ENCODE data around the gene FLT4.
"Not testable (repeated sequence)": the region's sequence is repeated elsewhere in the genome, so short reads cannot be mapped to it uniquely, and the experiment has no call there.

The FLT4 gene

DNA sequence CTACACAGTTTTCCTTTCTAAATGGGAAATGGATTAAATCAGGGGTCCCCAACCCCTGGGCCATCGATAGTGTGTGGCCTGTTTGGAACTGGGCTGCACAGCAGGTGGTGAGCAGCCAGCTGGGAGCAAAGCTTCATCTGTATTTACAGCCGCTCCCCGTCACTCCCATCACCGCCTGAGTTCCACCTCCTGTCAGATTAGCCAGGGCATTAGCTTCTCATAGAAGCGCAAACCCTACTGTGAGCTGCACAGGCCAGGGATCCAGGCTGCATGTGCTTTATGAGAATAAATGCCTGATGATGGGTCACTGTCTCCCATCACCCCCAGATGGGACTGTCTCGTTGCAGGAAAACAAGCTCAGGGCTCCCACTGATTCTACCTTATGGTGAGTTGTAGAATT is 41.2 kb upstream of the FLT4 start:
- H3K36me3 ChIP-seq (ENCODE audit: control insufficient read depth, insufficient read depth, low read length), result no peaks in the 10 kb centered on the region
- no peaks in the 10 kb centered on the region; the same call in 1 of the 2 replicates for H3K27me3 ChIP-seq (replicated peaks; ENCODE audit: control insufficient read depth, insufficient read depth, low read length)
- DNase-seq (ENCODE audit: extremely low read depth, insufficient read length), result no peak
- H3K4me3 ChIP-seq (replicated peaks; ENCODE audit: low read depth, low read length), result no peak overlapping the region
- TF ChIP-seq, protein P1, sequence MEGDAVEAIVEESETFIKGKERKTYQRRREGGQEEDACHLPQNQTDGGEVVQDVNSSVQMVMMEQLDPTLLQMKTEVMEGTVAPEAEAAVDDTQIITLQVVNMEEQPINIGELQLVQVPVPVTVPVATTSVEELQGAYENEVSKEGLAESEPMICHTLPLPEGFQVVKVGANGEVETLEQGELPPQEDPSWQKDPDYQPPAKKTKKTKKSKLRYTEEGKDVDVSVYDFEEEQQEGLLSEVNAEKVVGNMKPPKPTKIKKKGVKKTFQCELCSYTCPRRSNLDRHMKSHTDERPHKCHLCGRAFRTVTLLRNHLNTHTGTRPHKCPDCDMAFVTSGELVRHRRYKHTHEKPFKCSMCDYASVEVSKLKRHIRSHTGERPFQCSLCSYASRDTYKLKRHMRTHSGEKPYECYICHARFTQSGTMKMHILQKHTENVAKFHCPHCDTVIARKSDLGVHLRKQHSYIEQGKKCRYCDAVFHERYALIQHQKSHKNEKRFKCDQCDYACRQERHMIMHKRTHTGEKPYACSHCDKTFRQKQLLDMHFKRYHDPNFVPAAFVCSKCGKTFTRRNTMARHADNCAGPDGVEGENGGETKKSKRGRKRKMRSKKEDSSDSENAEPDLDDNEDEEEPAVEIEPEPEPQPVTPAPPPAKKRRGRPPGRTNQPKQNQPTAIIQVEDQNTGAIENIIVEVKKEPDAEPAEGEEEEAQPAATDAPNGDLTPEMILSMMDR (IDR thresholded peaks at IDR 0.05; ENCODE audit: insufficient read depth, low read length, poor library complexity, severe bottlenecking), result no peak

DNA sequence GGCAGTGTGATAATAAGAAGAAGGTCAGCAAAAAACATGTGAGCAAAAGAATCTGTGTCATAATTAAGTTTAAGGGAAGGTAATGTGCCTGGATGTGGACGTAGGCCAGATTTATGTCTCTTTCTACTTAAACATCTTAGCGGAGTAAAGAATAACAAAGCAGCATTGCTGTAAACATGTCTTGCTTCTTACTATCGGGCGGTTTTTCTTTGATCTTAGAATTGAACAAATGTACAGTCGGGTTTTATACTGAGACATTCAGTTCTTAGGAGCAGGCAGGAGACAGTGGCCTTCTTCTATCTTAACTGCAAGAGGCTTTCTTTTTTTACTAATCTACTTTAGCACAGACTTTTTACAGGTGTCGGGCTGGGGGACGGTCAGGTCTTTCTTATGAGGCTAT is 40.4 kb upstream of the FLT4 start:
- TF ChIP-seq, protein P1 (IDR thresholded peaks at IDR 0.05; ENCODE audit: insufficient read depth, low read length, poor library complexity, severe bottlenecking), result no peak
- Histone ChIP-seq H3K36me3 (ENCODE audit: control insufficient read depth, insufficient read depth, low read length) (no peaks in the 10 kb centered on the region), H3K27me3 (replicated peaks; ENCODE audit: control insufficient read depth, insufficient read depth, low read length) (no peaks in the 10 kb centered on the region; the same call in 1 of the 2 replicates), H3K4me3 (replicated peaks; ENCODE audit: low read depth, low read length) (no peak overlapping the region)
- no peak for DNase-seq (ENCODE audit: extremely low read depth, insufficient read length)

DNA sequence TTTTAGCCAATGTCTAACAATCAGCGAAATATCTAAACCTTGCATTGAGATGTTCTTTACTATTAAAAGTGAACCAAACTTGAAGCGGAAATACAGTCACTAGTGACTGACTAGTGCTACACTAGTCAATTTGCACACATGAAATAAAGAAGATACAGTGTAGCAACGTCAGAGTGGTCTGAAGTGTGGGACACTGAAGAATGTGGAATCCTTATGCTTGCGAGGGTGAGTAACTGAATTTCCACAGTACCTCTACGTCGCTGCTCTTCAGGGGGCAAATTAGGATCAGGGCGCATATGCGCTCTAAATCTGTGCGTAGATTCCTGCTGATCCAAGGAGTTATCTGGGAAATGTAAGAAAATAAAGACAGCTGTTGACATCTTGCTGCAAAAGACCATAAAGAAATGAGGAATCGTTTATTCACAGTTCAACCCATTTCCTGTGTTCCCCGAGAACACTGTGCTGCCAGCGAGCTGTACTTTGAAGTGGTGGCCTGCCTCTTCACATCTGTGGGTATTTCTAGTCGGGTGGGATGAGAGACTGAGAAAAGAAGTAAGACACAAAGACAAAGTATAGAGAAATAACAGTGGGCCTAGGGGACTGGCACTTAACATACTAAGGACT is 39.8 kb upstream of the FLT4 start:
- TF ChIP-seq, protein P1 (IDR thresholded peaks at IDR 0.05; ENCODE audit: insufficient read depth, low read length, poor library complexity, severe bottlenecking), result no peak
- Histone ChIP-seq H3K4me3 (replicated peaks; ENCODE audit: low read depth, low read length) (no peak overlapping the region), H3K36me3 (ENCODE audit: control insufficient read depth, insufficient read depth, low read length) (no peaks in the 10 kb centered on the region), H3K27me3 (replicated peaks; ENCODE audit: control insufficient read depth, insufficient read depth, low read length) (no peaks in the 10 kb centered on the region; the same call in 1 of the 2 replicates)
- no peak for DNase-seq (ENCODE audit: extremely low read depth, insufficient read length)

DNA sequence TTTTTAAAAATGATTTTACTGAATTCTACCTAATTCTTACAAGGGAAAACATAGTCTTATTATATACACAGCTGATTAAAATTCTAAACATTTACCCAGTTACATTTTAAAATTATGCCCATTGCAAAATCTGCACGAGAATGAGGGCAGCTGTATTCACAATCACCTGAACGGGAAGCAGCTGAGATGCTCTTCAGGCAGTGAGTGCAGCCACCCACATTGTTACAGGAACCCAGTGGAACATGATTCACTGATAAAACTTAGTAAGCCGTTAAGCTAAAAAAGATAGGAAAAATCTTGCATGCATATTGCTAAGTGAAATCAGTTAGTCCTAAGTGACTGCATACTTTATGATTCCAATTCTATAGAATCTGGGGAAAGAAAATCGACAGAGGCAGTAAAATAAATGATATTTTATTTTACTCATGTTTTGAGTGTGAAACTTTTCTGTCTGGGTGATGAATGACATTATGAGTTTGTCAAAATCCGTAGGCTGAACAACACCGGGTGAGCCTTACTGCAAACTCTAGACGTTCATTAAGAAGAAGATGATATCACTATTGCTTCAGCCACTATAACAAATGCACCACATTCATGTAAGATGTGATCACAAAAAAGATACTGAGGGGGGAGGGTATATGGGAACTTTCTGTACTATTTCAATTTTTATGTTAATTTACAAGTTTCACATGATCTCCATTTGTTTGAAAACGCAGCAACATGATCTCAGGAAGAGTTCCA is 39.1 kb upstream of the FLT4 start:
- Histone ChIP-seq H3K4me3 (replicated peaks; ENCODE audit: low read depth, low read length) (no peak overlapping the region), H3K36me3 (ENCODE audit: control insufficient read depth, insufficient read depth, low read length) (no peaks in the 10 kb centered on the region), H3K27me3 (replicated peaks; ENCODE audit: control insufficient read depth, insufficient read depth, low read length) (no peaks in the 10 kb centered on the region; the same call in 1 of the 2 replicates)
- TF ChIP-seq, protein P1 (IDR thresholded peaks at IDR 0.05; ENCODE audit: insufficient read depth, low read length, poor library complexity, severe bottlenecking), result no peak
- no peak for DNase-seq (ENCODE audit: extremely low read depth, insufficient read length)

DNA sequence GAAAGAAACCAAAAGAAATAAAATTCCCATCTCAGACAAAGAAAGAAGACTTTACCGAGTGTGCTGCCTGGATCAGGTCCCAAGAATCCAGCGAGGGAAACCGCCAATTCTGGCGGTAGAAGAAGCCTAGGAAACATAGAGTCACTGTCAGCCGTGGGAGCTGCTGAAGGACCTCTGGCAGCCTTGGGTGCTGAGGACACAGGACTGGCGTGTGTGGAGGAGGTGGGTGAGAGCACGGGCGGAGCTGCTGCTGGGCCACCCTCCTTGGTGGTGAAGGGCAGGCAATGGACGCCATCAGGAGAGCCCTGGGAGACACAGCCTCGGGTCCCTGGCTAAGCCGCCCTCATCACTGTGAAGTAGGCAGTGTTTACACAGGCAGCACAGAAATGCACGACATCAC is 37.4 kb upstream of the FLT4 start:
- H3K36me3 ChIP-seq (ENCODE audit: control insufficient read depth, insufficient read depth, low read length); H3K27me3 ChIP-seq (replicated peaks; ENCODE audit: control insufficient read depth, insufficient read depth, low read length); DNase-seq (ENCODE audit: extremely low read depth, insufficient read length); H3K4me3 ChIP-seq (replicated peaks; ENCODE audit: low read depth, low read length): not testable (repeated sequence)

DNA sequence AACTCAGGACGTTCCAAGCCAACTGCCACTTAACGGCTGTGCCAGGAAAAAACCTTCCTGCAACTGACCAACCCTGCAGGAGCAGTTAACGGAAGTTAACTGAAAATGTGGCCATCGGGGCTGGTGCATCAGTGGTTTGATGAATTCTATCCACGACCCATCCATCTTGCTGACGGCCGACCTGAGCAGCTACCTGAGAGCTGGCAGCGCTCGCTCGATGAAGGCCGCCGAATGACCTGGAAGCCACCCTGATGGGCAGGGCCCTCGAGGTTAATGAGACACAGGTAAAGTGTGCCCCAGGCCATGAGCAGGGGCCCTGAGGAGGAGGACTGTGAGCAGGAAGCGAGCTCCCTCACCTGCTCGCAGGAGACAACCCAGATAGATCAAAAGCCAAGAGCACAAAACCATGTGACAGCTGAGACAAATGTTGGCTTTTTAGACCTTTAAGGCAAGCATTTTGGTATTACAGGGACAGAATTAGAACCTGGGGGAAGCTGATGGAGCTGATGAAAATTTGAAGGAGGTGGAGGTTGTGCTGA is 35.3 kb upstream of the FLT4 start:
- DNase-seq (ENCODE audit: extremely low read depth, insufficient read length), result no peak
- TF ChIP-seq, protein P1 (IDR thresholded peaks at IDR 0.05; ENCODE audit: insufficient read depth, low read length, poor library complexity, severe bottlenecking), result no peak
- Histone ChIP-seq H3K4me3 (replicated peaks; ENCODE audit: low read depth, low read length) (no peak overlapping the region), H3K36me3 (ENCODE audit: control insufficient read depth, insufficient read depth, low read length) (no peaks in the 10 kb centered on the region), H3K27me3 (replicated peaks; ENCODE audit: control insufficient read depth, insufficient read depth, low read length) (no peaks in the 10 kb centered on the region)
